ENCODE measurements around the gene KRTAP22-1. TPM values are rescaled to one million over a fixed set of nuclear protein-coding genes. Genes with fewer than 3 reads are reported as not detected.

The KRTAP22-1 gene
- total RNA-seq, 1 experiment from 2014 or later: not detected

DNA sequence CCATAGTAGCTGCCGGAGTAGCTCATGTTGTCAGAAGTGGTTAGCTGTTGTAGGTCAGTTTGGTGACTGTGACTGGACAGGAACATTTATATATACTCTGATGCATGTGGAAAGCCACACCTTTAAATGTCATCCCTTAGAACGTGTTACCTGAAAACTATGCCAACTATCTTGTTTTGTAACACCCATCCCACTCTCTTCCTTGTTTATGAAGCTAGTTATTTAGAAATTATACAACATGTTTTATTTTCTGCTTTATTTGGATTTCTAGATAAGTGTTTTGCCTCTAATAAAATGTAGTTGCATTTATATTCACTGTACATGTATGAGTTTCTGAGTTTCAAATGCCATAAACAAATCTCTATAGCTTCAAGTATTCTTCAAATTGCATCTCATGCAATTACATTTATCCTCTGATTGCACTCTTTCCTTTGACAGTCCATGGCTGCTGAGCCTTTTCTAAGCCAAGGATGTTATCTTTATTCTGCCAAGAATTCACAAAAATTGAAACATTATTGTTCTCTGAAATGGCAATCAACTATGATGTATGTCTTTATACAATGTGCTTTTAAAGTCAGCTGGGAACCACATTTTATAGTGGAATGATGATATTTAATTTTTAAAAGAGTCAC is 39.5 kb upstream of the KRTAP22-1 start, which contains the start of gene KRTAP19-7:
Gene KRTAP19-7 (minus strand): TSS at position 51 of the 632 bp plus-strand sequence. CDS start 25 bp downstream, at position 26.
- no TSS peak for BruUV-seq (replicated peaks)
- ATAC-seq: no peak
- H3K27ac ChIP-seq (ENCODE audit: low read length): no peak within 1 kb of the TSS
- ChIA-PET POLR2A (no interaction called here), CTCF (no interaction called here)
- no peaks in the 10 kb centered on the region for H3K9me3 ChIP-seq (ENCODE audit: control insufficient read depth, insufficient read depth, low read depth, low read length)
- H3K4me1 ChIP-seq (ENCODE audit: control insufficient read depth, insufficient read depth, low read length): no peaks in the 10 kb centered on the region
- intact Hi-C loops (cut with micrococcal nuclease; ENCODE audit: unreplicated experiment) (no loop called here), in situ Hi-C loops (cut with HindIII; ENCODE audit: low pct_unique_long_range_greater_than_20kb, low sequenced_read_pairs) (no loop called here)
- no peaks in the 10 kb centered on the region for H3K27me3 ChIP-seq (ENCODE audit: control insufficient read depth, insufficient read depth, low read length)
- no peak within 1 kb of the TSS for H3K4me3 ChIP-seq (ENCODE audit: low read depth in 2 of 2, low read length in 2 of 2)
- no peak for DNase-seq (ENCODE audit: low read depth, low spot score)
- no peaks in the 10 kb centered on the region for H3K36me3 ChIP-seq (ENCODE audit: control insufficient read depth, insufficient read depth, low read length)
- TF ChIP-seq, protein P1, sequence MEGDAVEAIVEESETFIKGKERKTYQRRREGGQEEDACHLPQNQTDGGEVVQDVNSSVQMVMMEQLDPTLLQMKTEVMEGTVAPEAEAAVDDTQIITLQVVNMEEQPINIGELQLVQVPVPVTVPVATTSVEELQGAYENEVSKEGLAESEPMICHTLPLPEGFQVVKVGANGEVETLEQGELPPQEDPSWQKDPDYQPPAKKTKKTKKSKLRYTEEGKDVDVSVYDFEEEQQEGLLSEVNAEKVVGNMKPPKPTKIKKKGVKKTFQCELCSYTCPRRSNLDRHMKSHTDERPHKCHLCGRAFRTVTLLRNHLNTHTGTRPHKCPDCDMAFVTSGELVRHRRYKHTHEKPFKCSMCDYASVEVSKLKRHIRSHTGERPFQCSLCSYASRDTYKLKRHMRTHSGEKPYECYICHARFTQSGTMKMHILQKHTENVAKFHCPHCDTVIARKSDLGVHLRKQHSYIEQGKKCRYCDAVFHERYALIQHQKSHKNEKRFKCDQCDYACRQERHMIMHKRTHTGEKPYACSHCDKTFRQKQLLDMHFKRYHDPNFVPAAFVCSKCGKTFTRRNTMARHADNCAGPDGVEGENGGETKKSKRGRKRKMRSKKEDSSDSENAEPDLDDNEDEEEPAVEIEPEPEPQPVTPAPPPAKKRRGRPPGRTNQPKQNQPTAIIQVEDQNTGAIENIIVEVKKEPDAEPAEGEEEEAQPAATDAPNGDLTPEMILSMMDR (IDR thresholded peaks at IDR 0.05): no peak
- TF ChIP-seq TCF7L2 (IDR thresholded peaks at IDR 0.05; ENCODE audit: low read depth, low read length) (no peak), SIN3A (IDR thresholded peaks at IDR 0.05; ENCODE audit: borderline replicate concordance, insufficient read depth, low read depth, low read length) (no peak), REST (IDR thresholded peaks at IDR 0.05; ENCODE audit: insufficient read depth in 1 of 2, low read depth in 2 of 2, low read length in 1 of 2) (no peak), POLR2AphosphoS5 (IDR thresholded peaks at IDR 0.05; ENCODE audit: low read depth, low read length) (no peak)

GRCh38 chr21:30561957-30562356 is 38.9 kb upstream of the KRTAP22-1 start:
- no peak overlapping the region for H3K27ac ChIP-seq (ENCODE audit: low read length)
- no peaks in the 10 kb centered on the region for H3K36me3 ChIP-seq (ENCODE audit: control insufficient read depth, insufficient read depth, low read length)
- BruUV-seq (replicated peaks): no TSS peak
- in situ Hi-C loops (cut with HindIII; ENCODE audit: low pct_unique_long_range_greater_than_20kb, low sequenced_read_pairs) (no loop called here), intact Hi-C loops (cut with micrococcal nuclease; ENCODE audit: unreplicated experiment) (no loop called here)
- ATAC-seq: no peak
- CTCF ChIA-PET: no interaction called here
- H3K9me3 ChIP-seq (ENCODE audit: control insufficient read depth, insufficient read depth, low read depth, low read length): no peaks in the 10 kb centered on the region
- no peaks in the 10 kb centered on the region for H3K4me1 ChIP-seq (ENCODE audit: control insufficient read depth, insufficient read depth, low read length)
- DNase-seq (ENCODE audit: low read depth, low spot score): no peak
- POLR2A ChIA-PET: no interaction called here
- no peak for TF ChIP-seq SIN3A (IDR thresholded peaks at IDR 0.05; ENCODE audit: borderline replicate concordance, insufficient read depth, low read depth, low read length)
- TF ChIP-seq TCF7L2 (IDR thresholded peaks at IDR 0.05; ENCODE audit: low read depth, low read length): no peak
- no peak for TF ChIP-seq POLR2AphosphoS5 (IDR thresholded peaks at IDR 0.05; ENCODE audit: low read depth, low read length)
- TF ChIP-seq REST (IDR thresholded peaks at IDR 0.05; ENCODE audit: insufficient read depth in 1 of 2, low read depth in 2 of 2, low read length in 1 of 2): no peak
- TF ChIP-seq, protein P1 (IDR thresholded peaks at IDR 0.05): no peak
- no peak overlapping the region for H3K4me3 ChIP-seq (ENCODE audit: low read depth in 2 of 2, low read length in 2 of 2)
- no peaks in the 10 kb centered on the region for H3K27me3 ChIP-seq (ENCODE audit: control insufficient read depth, insufficient read depth, low read length)

Data from Panc1 (cell line).